GM12872 (cell line): ENCODE measurements around the gene C16orf92.

Experiments
- CTCF ChIP-seq: IDR thresholded peaks from 3 replicates; pipeline ENCODE4 v1.5.1; 2011; ENCODE audit warnings: low read depth, mild to moderate bottlenecking, low read length, moderate library complexity; ENCODE audit not compliant: insufficient read depth

C16orf92 gene

GRCh38 chr16:30065102-30065942, 42.3 kb downstream of the C16orf92 start, which contains the start of gene ALDOA:
Gene ALDOA (plus strand): TSS chr16:30065760. CDS start chr16:30066898, 1,138 bp downstream.
- TF ChIP-seq CTCF: no peak

- no peak for TF ChIP-seq CTCF
Observed at GRCh38 chr16:30065943-30066760, 43.2 kb downstream of the C16orf92 start.

- TF ChIP-seq CTCF: no peak
Observed at GRCh38 chr16:30066761-30067583, 44.0 kb downstream of the C16orf92 start.

- TF ChIP-seq CTCF: no peak
Observed at GRCh38 chr16:30067584-30067916, 44.6 kb downstream of the C16orf92 start.

- TF ChIP-seq CTCF: no peak
Observed at GRCh38 chr16:30068333-30068732, 45.3 kb downstream of the C16orf92 start.

GRCh38 chr16:30068750-30069610, 46.0 kb downstream of the C16orf92 start:
- TF ChIP-seq CTCF: peak; percentile 65
